ENCODE measurements around the gene ANGPT4. TPM values are rescaled to one million over a fixed set of nuclear protein-coding genes. Genes with fewer than 3 reads are reported as not detected.

The ANGPT4 gene
- total RNA-seq, 4 donors from 2014 or later, result 0.56 to 2.1 (median 0.71) TPM

GRCh38 chr20:879626-880025 lies 36.5 kb downstream of the ANGPT4 start:
- TF ChIP-seq CTCF (IDR thresholded peaks at IDR 0.05) (no peak), POLR2AphosphoS5 (IDR thresholded peaks at IDR 0.05) (no peak), POLR2A (IDR thresholded peaks at IDR 0.05) (no peak), EP300 (IDR thresholded peaks at IDR 0.05) (no peak)
- Histone ChIP-seq H3K36me3 (no peaks in the 10 kb centered on the region), H3K27me3 (peaks cover 3% of the 10 kb centered on the region), H3K9me3 (no peaks in the 10 kb centered on the region), H3K4me3 (no peak overlapping the region), H3K4me1 (peaks cover under 1% of the 10 kb centered on the region), H3K27ac (no peak overlapping the region)
- no peak for DNase-seq (ENCODE audit: low spot score in 2 of 2)
- 68% methylated on average over 4 of the region's 4 CpGs for WGBS

DNA sequence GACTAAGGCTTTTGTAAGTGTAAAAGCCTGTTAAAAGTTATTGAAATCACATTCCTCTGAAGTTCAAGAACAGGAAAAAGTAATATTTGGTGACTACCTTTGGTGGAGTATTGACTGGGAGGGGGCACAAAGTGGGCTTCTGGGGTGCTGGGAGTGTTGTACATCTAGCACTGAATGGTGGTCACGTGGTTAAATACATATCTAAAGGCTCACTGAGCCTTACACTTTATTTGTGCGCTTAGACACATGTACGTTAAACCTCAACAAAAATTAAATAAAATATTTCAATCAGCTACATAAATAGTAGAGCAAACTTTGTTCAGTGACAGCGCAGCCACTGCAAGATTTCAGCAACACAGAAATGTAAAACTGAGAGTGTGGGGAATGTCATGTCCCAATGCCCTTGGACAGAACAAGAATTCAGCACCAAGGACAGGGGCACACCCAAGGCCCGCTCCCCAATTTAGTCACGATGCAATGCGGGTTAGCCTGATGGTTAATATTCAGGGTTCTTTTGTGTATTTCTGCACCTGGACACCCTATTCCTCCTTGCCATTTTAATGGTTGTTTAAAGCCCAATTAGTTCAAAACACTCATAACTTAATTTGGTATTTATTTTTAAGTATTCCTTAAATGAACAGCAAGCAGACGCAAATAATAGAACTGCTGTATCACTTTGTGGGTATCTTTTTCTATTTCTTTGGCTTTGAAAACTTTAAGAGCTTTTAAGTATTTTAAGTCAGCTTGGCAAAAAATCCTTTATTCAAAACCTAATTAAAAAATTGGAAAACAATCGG lies 37.4 kb downstream of the ANGPT4 start:
- Histone ChIP-seq H3K4me3 (no peak overlapping the region), H3K27ac (no peak overlapping the region), H3K9me3 (no peaks in the 10 kb centered on the region), H3K4me1 (peaks cover 4% of the 10 kb centered on the region), H3K27me3 (no peaks in the 10 kb centered on the region), H3K36me3 (no peaks in the 10 kb centered on the region)
- TF ChIP-seq CTCF (IDR thresholded peaks at IDR 0.05) (no peak), EP300 (IDR thresholded peaks at IDR 0.05) (no peak), POLR2AphosphoS5 (IDR thresholded peaks at IDR 0.05) (no peak), POLR2A (IDR thresholded peaks at IDR 0.05) (no peak)
- 54% methylated on average over 9 of the region's 9 CpGs for WGBS
- DNase-seq (ENCODE audit: low spot score in 2 of 2), result no peak

DNA sequence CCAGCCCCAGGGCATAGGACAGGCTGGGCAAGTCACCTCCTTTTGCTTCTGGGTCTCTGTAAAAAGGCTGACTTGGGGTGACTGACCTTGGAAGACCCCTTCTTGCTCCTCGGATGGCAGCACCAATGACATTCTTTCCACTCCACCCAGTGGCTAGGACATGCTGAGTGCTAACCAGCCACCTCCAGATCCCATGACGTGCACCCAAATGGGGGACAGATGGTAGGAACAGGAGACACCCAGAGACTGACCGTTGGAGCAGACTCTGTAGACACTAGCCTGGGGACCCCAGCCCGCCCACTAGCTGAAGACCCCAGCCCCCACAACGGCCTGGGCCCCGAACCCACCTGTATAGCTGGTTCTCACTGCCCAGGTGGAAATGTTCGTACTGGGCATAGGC lies 38.3 kb downstream of the ANGPT4 start:
- Histone ChIP-seq H3K27ac (no peak overlapping the region), H3K27me3 (no peaks in the 10 kb centered on the region), H3K36me3 (no peaks in the 10 kb centered on the region), H3K9me3 (no peaks in the 10 kb centered on the region), H3K4me1 (peaks cover 4% of the 10 kb centered on the region), H3K4me3 (no peak overlapping the region)
- 84% methylated on average over 7 of the region's 7 CpGs for WGBS
- TF ChIP-seq POLR2A (IDR thresholded peaks at IDR 0.05) (no peak), CTCF (IDR thresholded peaks at IDR 0.05) (no peak), POLR2AphosphoS5 (IDR thresholded peaks at IDR 0.05) (no peak), EP300 (IDR thresholded peaks at IDR 0.05) (no peak)
- no peak for DNase-seq (ENCODE audit: low spot score in 2 of 2)

DNA sequence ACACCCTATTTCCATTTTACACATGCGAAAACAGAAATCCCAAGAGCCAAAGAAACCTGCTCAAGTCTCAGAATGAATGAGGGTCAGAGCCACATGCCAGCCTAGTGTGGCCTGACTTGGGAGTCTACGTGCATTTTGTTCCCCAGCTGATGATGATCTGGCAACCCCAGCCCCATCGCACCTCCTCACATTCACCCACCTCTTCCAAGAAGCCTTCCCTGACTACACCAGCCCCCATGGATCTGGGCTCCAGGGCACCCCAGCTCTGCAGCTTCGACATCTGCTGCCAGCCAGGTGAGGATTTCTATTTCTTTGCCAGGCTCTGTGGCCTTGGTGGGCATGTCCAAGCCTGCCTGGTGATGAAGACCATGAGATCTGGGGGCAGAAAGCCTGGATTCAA lies 41.0 kb downstream of the ANGPT4 start:
- WGBS, result 84% methylated on average over 4 of the region's 4 CpGs

More for the DNA sequence above, 41.0 kb downstream of the ANGPT4 start:
- Histone ChIP-seq H3K36me3 (no peaks in the 10 kb centered on the region), H3K9me3 (no peaks in the 10 kb centered on the region), H3K27ac (no peak overlapping the region), H3K27me3 (no peaks in the 10 kb centered on the region), H3K4me3 (no peak overlapping the region), H3K4me1 (peaks cover 4% of the 10 kb centered on the region)
- no peak for TF ChIP-seq EP300 (IDR thresholded peaks at IDR 0.05)
- TF ChIP-seq CTCF (IDR thresholded peaks at IDR 0.05), result no peak
- no peak for DNase-seq (ENCODE audit: low spot score in 2 of 2)

All from suprapubic skin (tissue), 4 donors.